KBM-7 (cell line): ENCODE results near the gene SUGCT.
"Not testable (repeated sequence)": the region's sequence is repeated elsewhere in the genome, so short reads cannot be mapped to it uniquely, and the experiment has no call there.

Source experiments
- DNase-seq: peaks from one replicate; pipeline ENCODE4 v3.0.0-alpha.2; 2015
- in situ Hi-C: fragments of 300-500 bp; cut with MboI; formaldehyde crosslinking; loops from 2 replicates; pipeline ENCODE4 v1.14.3; 2020; ENCODE audit warnings: low sequenced_read_pairs, low pct_unique_long_range_greater_than_20kb, mixed read lengths

SUGCT gene

DNA sequence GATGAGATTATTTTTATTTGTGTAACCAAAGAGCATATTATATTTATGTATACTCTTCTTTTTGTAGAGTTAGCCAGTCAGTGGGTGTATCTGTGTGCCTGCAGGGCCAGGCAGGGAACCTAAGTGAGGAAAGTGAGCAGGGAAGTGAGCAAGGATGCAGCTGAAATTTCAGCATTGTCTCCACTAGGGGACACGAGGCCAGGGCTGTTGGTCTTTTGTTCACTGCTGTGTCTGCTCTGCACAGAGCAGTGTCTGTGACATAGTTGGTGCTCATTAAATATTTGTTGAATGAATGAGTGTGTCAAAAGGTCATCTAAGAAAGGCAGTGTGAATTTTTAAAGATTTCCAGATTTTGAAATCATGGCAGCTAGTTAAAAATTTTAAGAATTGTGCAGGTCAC lies 51.8 kb downstream of the SUGCT start:
- DNase-seq, result no peak

DNA sequence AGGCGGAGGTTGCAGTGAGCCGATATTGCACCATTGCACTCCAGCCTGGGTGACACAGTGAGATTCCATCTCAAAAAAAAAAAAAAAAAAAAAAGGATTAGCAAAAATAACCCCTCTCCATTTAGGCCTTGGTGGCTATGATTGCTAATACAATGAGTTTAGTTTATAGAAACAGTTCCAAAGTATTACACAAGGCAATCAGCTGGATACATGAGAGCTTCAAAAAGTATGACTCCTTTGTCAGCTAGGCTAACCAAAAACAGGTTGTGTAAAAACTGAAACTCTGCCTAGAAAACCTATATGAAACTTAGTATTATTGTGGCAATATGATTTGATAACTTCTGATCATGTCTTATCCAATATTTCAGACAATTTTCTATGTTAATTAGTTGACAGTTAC lies 57.2 kb downstream of the SUGCT start:
- in situ Hi-C loops, result no loop called here

More for the DNA sequence above, 51.8 kb downstream of the SUGCT start:
- in situ Hi-C loops, result no loop called here

GRCh38 chr7:40194745-40195144 lies 59.9 kb downstream of the SUGCT start:
- no peak for DNase-seq
- in situ Hi-C loops, result no loop called here

More for the DNA sequence above, 57.2 kb downstream of the SUGCT start:
- DNase-seq, result no peak

DNA sequence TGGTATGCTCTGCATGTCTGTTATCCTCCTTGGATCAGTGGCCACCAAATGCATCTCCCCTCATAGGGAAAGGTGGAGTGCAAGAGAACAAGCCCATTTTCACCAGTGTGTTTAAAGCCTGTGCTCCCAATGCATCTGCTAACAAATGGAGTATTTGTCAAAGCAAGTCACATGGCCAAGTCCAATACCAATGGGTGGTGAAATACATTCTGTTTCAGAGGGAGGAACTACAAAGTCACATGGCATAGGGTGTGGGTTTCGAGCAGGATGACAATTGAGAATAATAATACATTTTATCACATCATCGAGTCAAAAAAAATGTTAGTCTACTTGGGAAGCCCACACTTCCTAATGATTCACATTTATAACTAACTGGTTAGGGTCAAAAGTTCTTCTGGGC lies 62.7 kb downstream of the SUGCT start:
- DNase-seq, result no peak
- in situ Hi-C loops, result no loop called here

DNA sequence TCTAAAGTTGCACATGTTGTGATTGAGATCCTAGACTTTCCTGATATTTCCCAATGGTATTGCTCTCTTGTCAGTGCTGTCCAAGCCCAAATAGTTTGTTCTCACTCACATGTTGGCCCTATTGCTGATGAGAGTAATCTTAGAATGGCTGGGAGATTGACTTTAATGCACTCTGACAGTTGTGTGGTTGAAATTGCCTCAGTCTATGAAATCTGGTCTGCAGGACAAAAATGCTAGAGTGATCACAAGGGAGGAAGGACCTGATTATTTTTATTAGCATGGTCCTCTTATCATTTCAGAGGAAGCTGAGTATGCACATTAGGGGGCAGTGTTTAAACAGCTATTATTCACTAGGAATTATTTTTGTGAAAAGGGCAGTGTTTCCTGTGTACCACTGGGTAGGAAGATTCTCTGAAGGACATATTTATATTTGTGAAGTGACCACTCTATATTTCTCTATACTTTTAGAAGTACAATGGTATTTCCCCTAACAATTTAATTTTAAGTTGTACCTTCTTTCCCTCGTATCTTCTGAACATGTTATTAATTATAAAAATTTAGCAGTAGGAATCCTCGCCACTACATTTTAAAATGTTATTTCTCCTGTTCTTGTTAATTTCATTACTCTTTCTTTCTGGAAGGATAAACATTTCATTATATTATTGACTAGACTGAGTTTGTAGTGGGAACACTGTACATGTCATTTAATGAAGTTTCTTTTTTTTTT lies 64.4 kb downstream of the SUGCT start:
- DNase-seq, result no peak

DNA sequence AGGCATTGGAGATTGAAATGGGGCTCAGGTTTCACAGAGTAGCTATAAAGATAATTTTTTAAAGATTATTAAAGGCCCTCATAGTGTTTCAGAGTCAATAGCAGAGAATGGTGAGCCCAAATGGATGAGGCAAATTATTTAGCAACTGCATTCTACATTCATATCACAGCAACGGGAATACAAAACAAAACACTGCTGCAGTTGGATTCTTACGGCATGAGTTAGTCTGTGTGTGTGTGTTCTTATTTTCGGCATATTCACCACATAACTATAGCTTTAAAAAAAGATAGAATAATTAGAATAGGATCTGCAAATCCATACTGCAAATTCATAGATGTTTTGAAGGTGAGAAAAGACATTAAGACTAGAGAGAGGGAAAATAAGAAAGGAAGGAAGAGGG lies 66.0 kb downstream of the SUGCT start:
- DNase-seq, result no peak
- in situ Hi-C loops, result no loop called here

More for the DNA sequence above, 64.4 kb downstream of the SUGCT start:
- in situ Hi-C loops, result no loop called here

- in situ Hi-C loops, result no loop called here
- no peak for DNase-seq
These were observed 68.0 kb downstream of the SUGCT start for GRCh38 chr7:40202851-40203250.

GRCh38 chr7:40204581-40204980 lies 69.8 kb downstream of the SUGCT start:
- in situ Hi-C loops, result no loop called here
- no peak for DNase-seq

GRCh38 chr7:40205992-40206391 lies 71.2 kb downstream of the SUGCT start:
- no peak for DNase-seq
- in situ Hi-C loops, result no loop called here

DNA sequence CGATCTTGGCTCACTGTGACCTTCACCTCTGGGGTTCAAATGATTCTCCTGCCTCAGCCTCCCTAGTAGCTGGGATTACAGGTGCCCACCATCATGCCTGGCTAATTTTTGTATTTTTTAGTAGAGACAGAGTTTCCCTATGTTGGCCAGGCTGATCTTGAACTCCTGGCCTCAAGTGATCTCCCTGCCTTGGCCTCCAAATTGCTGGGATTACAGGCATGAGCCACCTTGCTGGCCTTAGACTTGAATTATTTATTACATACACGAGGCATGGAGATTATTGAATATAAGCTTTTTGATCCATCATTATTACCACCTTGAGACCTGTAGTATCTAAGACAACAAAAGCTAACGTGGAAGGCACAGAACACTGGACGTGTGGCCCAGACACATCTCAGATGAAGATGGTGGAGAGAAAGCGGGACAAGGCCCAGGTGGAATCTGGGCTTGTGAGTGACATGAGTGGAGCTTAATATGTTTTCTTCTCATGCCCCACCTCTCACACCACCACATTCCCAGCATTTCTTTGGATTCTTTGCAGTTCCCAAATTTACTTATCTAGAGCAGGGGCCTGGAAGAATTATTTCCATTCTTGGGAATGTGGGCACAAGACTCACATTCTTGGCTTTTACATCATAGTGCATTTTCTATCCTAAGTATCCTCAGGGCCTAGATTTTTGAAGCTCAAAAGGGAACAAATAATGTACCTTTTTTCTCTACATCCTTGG lies 76.6 kb downstream of the SUGCT start:
- no peak for DNase-seq

GRCh38 chr7:40213291-40213690 lies 78.5 kb downstream of the SUGCT start:
- in situ Hi-C loops, result no loop called here

More for the DNA sequence above, 76.6 kb downstream of the SUGCT start:
- in situ Hi-C loops, result no loop called here

GRCh38 chr7:40213856-40214255 lies 79.1 kb downstream of the SUGCT start:
- in situ Hi-C loops, result no loop called here
- no peak for DNase-seq

More at GRCh38 chr7:40213291-40213690, 78.5 kb downstream of the SUGCT start:
- no peak for DNase-seq

DNA sequence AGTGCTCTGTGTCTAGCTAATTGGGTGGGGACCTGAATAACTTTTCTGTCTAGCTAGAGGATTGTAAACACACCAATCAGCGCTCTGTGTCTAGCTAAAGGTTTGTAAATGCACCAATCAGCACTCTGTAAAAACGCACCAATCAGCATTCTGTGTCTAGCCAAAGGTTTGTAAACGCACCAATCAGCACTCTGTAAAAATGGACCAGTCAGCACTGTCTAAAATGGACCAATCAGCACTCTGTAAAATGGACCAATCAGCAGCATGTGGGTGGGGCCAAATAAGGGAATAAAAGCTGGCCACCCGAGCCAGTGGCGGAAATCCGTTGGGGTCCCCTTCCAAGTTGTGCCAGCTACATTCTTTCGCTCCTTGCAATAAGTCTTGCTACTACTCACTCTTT lies 83.8 kb downstream of the SUGCT start:
- DNase-seq, in situ Hi-C loops: not testable (repeated sequence)

DNA sequence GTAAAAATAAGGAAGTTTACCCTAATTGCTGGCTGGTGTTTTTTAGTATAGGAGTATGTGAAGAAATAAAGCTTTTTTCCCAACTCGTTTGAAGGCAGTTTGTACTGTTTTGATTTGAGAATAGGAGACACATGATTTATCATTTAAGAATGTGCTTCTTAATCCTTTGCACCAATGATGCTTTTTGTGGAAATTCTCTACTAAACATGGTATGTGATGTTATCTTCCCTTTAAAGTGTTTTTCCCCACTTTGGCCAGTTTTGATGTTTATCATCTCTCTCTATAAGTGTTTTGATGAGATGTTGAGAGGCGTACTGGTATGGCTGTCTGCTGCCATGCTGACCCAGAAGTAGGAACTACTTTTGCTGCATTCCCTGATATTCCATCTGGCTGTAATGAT lies 85.1 kb downstream of the SUGCT start:
- in situ Hi-C loops, result no loop called here
- DNase-seq, result no peak

DNA sequence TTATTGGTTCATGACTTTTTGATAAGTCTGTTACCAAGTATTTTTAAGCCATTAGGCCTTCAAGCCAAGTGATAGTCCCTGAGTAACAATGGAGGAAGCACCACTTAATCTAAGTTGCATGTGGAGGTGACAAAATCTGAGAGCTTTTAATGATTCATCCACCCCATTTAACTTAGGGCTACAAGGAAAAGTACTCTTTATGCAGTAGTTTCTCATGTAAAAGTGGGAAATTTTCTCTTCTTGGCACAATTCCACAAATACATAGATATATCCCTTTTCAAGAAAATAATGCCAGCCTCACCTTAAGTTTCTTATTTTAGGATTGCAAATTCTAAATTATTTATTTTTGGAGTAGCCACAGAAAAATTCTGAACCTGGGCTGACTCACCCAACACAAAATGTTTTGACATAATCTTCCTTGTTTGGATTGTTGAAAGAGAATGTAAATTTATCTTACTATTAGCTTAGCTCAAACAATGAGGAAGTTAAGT lies 85.7 kb downstream of the SUGCT start:
- no peak for DNase-seq
- in situ Hi-C loops, result no loop called here

- no peak for DNase-seq
These were observed 87.0 kb downstream of the SUGCT start for GRCh38 chr7:40221836-40222235.

GRCh38 chr7:40223451-40224127 lies 88.8 kb downstream of the SUGCT start:
- DNase-seq, result no peak
- in situ Hi-C loops, result no loop called here

More at GRCh38 chr7:40221836-40222235, 87.0 kb downstream of the SUGCT start:
- in situ Hi-C loops, result no loop called here

GRCh38 chr7:40230101-40230500 lies 95.3 kb downstream of the SUGCT start:
- in situ Hi-C loops, result no loop called here
- no peak for DNase-seq

DNA sequence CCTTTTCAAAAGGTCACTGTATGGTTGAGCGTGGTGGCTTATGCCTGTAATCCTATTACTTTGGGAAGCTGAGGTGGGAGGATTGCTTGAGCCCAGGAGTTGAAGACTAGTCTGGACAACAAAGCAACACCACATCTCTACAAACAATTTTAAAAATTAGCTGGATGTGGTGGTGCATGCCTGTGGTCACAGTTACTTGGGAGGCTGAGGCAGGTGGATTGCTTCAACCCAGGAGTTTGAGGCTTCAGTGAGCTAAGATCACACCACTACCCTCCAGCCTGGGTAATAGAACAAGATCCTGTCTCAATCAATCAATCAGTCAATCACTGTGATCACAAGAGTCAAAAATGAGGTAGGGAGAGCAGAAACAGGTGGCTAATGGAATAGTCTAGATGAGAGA lies 97.0 kb downstream of the SUGCT start:
- in situ Hi-C loops, result no loop called here
- DNase-seq, result no peak
